BLaER1 (cell line): ENCODE measurements around the gene GALNTL6.

Experiments
- H3K27ac ChIP-seq: shearing (Covaris generic); formaldehyde crosslinking; 2 replicates; pipeline ENCODE4 v1.8.1; 2022
- H3K27me3 ChIP-seq: shearing (Covaris generic); formaldehyde crosslinking; 2 replicates; pipeline ENCODE4 v1.8.1; 2022
- H3K36me3 ChIP-seq: shearing (Covaris generic); formaldehyde crosslinking; 2 replicates; pipeline ENCODE4 v1.8.1; 2022
- H3K4me1 ChIP-seq: shearing (Covaris generic); formaldehyde crosslinking; 2 replicates; pipeline ENCODE4 v1.8.1; 2022
- H3K4me2 ChIP-seq: shearing (Covaris generic); formaldehyde crosslinking; 2 replicates; pipeline ENCODE4 v1.8.1; 2022
- H3K4me3 ChIP-seq: shearing (Covaris generic); formaldehyde crosslinking; 2 replicates; pipeline ENCODE4 v1.8.1; 2022
- H3K9ac ChIP-seq: shearing (Covaris generic); formaldehyde crosslinking; 2 replicates; pipeline ENCODE4 v1.8.1; 2022
- H3K9me3 ChIP-seq: shearing (Covaris generic); formaldehyde crosslinking; 2 replicates; pipeline ENCODE4 v1.8.1; 2022
- H4K20me1 ChIP-seq: shearing (Covaris generic); formaldehyde crosslinking; 2 replicates; pipeline ENCODE4 v1.8.1; 2022
- Cebpa-rat ChIP-seq: shearing (Covaris generic); IDR thresholded peaks from 2 replicates; pipeline ENCODE4 v1.8.1; 2022

GALNTL6 gene

GRCh38 chr4:171928336-171928735 is 115.1 kb downstream of the GALNTL6 start:
- no peaks in the 10 kb centered on the region for H3K9me3 ChIP-seq
- H3K36me3 ChIP-seq, result no peaks in the 10 kb centered on the region
- no peak overlapping the region for H3K9ac ChIP-seq
- no peak for TF ChIP-seq Cebpa-rat
- no peaks in the 10 kb centered on the region for H3K27me3 ChIP-seq
- no peak overlapping the region for H3K4me3 ChIP-seq
- no peak overlapping the region for H3K27ac ChIP-seq
- H3K4me2 ChIP-seq, result no peak overlapping the region
- no peaks in the 10 kb centered on the region for H3K4me1 ChIP-seq
- no peaks in the 10 kb centered on the region for H4K20me1 ChIP-seq

GRCh38 chr4:171929477-171929876 is 116.3 kb downstream of the GALNTL6 start:
- H3K4me1 ChIP-seq, result no peaks in the 10 kb centered on the region
- H4K20me1 ChIP-seq, result no peaks in the 10 kb centered on the region
- H3K27me3 ChIP-seq, result no peaks in the 10 kb centered on the region
- no peaks in the 10 kb centered on the region for H3K9me3 ChIP-seq
- TF ChIP-seq Cebpa-rat, result no peak
- H3K4me2 ChIP-seq, result no peak overlapping the region
- no peaks in the 10 kb centered on the region for H3K36me3 ChIP-seq
- no peak overlapping the region for H3K9ac ChIP-seq
- H3K27ac ChIP-seq, result no peak overlapping the region
- H3K4me3 ChIP-seq, result no peak overlapping the region

- no peak overlapping the region for H3K4me3 ChIP-seq
- TF ChIP-seq Cebpa-rat, result no peak
Observed at GRCh38 chr4:171929907-171930306, 116.7 kb downstream of the GALNTL6 start.

GRCh38 chr4:171932238-171932637 is 119.0 kb downstream of the GALNTL6 start:
- no peak for TF ChIP-seq Cebpa-rat
- Histone ChIP-seq H3K9me3 (no peaks in the 10 kb centered on the region), H3K9ac (no peak overlapping the region), H3K27me3 (no peaks in the 10 kb centered on the region), H3K27ac (no peak overlapping the region), H3K4me1 (no peaks in the 10 kb centered on the region), H3K4me2 (no peak overlapping the region), H4K20me1 (no peaks in the 10 kb centered on the region), H3K4me3 (no peak overlapping the region), H3K36me3 (no peaks in the 10 kb centered on the region)

More at GRCh38 chr4:171929907-171930306, 116.7 kb downstream of the GALNTL6 start:
- no peak overlapping the region for H3K27ac ChIP-seq
- H3K9ac ChIP-seq, result no peak overlapping the region
- no peak overlapping the region for H3K4me2 ChIP-seq
- no peaks in the 10 kb centered on the region for H4K20me1 ChIP-seq
- H3K27me3 ChIP-seq, result no peaks in the 10 kb centered on the region
- H3K36me3 ChIP-seq, result no peaks in the 10 kb centered on the region
- H3K9me3 ChIP-seq, result no peaks in the 10 kb centered on the region
- H3K4me1 ChIP-seq, result no peaks in the 10 kb centered on the region

GRCh38 chr4:171940656-171941055 is 127.5 kb downstream of the GALNTL6 start:
- H3K4me1 ChIP-seq, result no peaks in the 10 kb centered on the region
- no peak overlapping the region for H3K9ac ChIP-seq
- no peak for TF ChIP-seq Cebpa-rat
- no peak overlapping the region for H3K4me3 ChIP-seq
- no peaks in the 10 kb centered on the region for H3K27me3 ChIP-seq
- H3K9me3 ChIP-seq, result no peaks in the 10 kb centered on the region
- no peaks in the 10 kb centered on the region for H3K36me3 ChIP-seq
- no peaks in the 10 kb centered on the region for H4K20me1 ChIP-seq
- no peak overlapping the region for H3K27ac ChIP-seq
- H3K4me2 ChIP-seq, result no peak overlapping the region

GRCh38 chr4:171947400-171947799 is 134.2 kb downstream of the GALNTL6 start:
- Histone ChIP-seq H3K9ac (no peak overlapping the region), H4K20me1 (no peaks in the 10 kb centered on the region)
- TF ChIP-seq Cebpa-rat, result no peak

GRCh38 chr4:171948038-171948437 is 134.8 kb downstream of the GALNTL6 start:
- Histone ChIP-seq H3K36me3 (no peaks in the 10 kb centered on the region), H3K4me2 (no peak overlapping the region), H3K27ac (no peak overlapping the region), H3K9me3 (no peaks in the 10 kb centered on the region), H3K27me3 (no peaks in the 10 kb centered on the region), H3K9ac (no peak overlapping the region), H3K4me3 (no peak overlapping the region), H4K20me1 (no peaks in the 10 kb centered on the region), H3K4me1 (no peaks in the 10 kb centered on the region)
- TF ChIP-seq Cebpa-rat, result no peak

More at GRCh38 chr4:171947400-171947799, 134.2 kb downstream of the GALNTL6 start:
- no peaks in the 10 kb centered on the region for H3K27me3 ChIP-seq
- H3K4me2 ChIP-seq, result no peak overlapping the region
- no peaks in the 10 kb centered on the region for H3K9me3 ChIP-seq
- H3K27ac ChIP-seq, result no peak overlapping the region
- H3K36me3 ChIP-seq, result no peaks in the 10 kb centered on the region
- no peaks in the 10 kb centered on the region for H3K4me1 ChIP-seq
- H3K4me3 ChIP-seq, result no peak overlapping the region

- H3K9me3 ChIP-seq, result no peaks in the 10 kb centered on the region
- H3K27me3 ChIP-seq, result no peaks in the 10 kb centered on the region
- H3K27ac ChIP-seq, result no peak overlapping the region
- no peak for TF ChIP-seq Cebpa-rat
- H3K4me2 ChIP-seq, result no peak overlapping the region
- no peak overlapping the region for H3K4me3 ChIP-seq
- H3K4me1 ChIP-seq, result no peaks in the 10 kb centered on the region
- no peak overlapping the region for H3K9ac ChIP-seq
- no peaks in the 10 kb centered on the region for H3K36me3 ChIP-seq
- no peaks in the 10 kb centered on the region for H4K20me1 ChIP-seq
Observed at GRCh38 chr4:171954650-171955049, 141.4 kb downstream of the GALNTL6 start.

GRCh38 chr4:171956678-171957077 is 143.5 kb downstream of the GALNTL6 start:
- Histone ChIP-seq H3K4me1 (no peaks in the 10 kb centered on the region), H3K27ac (no peak overlapping the region), H3K27me3 (no peaks in the 10 kb centered on the region), H3K36me3 (no peaks in the 10 kb centered on the region), H3K4me3 (no peak overlapping the region), H3K9ac (no peak overlapping the region), H3K4me2 (no peak overlapping the region), H3K9me3 (no peaks in the 10 kb centered on the region), H4K20me1 (no peaks in the 10 kb centered on the region)
- no peak for TF ChIP-seq Cebpa-rat

GRCh38 chr4:171962110-171962509 is 148.9 kb downstream of the GALNTL6 start:
- Histone ChIP-seq H3K27me3 (no peaks in the 10 kb centered on the region), H3K4me3 (no peak overlapping the region), H3K4me1 (no peaks in the 10 kb centered on the region), H3K4me2 (no peak overlapping the region), H3K36me3 (no peaks in the 10 kb centered on the region), H3K9ac (no peak overlapping the region), H3K27ac (no peak overlapping the region), H3K9me3 (no peaks in the 10 kb centered on the region), H4K20me1 (no peaks in the 10 kb centered on the region)
- no peak for TF ChIP-seq Cebpa-rat

- Histone ChIP-seq H4K20me1 (no peaks in the 10 kb centered on the region), H3K9me3 (no peaks in the 10 kb centered on the region), H3K27me3 (no peaks in the 10 kb centered on the region), H3K4me1 (no peaks in the 10 kb centered on the region), H3K4me3 (no peak overlapping the region), H3K36me3 (no peaks in the 10 kb centered on the region), H3K9ac (no peak overlapping the region), H3K27ac (no peak overlapping the region), H3K4me2 (no peak overlapping the region)
- TF ChIP-seq Cebpa-rat, result no peak
Observed at GRCh38 chr4:171966356-171966755, 153.2 kb downstream of the GALNTL6 start.
